ENCODE results near the gene TREML2.
"Not testable (repeated sequence)": the region's sequence is repeated elsewhere in the genome, so short reads cannot be mapped to it uniquely, and the experiment has no call there.

DNA sequence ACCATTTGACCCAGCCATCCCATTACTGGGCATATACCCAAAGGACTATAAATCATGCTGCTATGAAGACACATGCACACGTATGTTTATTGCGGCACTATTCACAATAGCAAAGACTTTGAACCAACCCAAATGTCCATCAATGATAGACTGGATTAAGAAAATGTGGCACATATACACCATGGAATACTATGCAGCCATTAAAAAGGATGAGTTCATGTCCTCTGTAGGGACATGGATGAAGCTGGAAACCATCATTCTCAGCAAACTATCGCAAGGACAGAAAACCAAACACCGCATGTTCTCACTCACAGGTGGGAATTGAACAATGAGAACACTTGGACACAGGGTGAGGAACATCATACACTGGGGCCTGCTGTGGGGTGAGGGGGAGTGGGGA is 45.6 kb upstream of the TREML2 start:
- TF ChIP-seq CTCF (IDR thresholded peaks at IDR 0.05; ENCODE audit: low read depth, low read length); POLR2A (IDR thresholded peaks at IDR 0.05; ENCODE audit: extremely low read depth, insufficient read length); MAX (IDR thresholded peaks at IDR 0.05; ENCODE audit: low read depth, low read length); MYC (IDR thresholded peaks at IDR 0.05; ENCODE audit: low read depth, low read length): not testable (repeated sequence)

Measured in NB4 (cell line).